Measurements from ENCODE around the gene EPHB3. TPM values are rescaled to one million over a fixed set of nuclear protein-coding genes. Genes with fewer than 3 reads are reported as not detected.

The EPHB3 gene
- total RNA-seq, 4 donors from 2014 or later, result 14.7 to 58.1 (median 33.1) TPM

DNA sequence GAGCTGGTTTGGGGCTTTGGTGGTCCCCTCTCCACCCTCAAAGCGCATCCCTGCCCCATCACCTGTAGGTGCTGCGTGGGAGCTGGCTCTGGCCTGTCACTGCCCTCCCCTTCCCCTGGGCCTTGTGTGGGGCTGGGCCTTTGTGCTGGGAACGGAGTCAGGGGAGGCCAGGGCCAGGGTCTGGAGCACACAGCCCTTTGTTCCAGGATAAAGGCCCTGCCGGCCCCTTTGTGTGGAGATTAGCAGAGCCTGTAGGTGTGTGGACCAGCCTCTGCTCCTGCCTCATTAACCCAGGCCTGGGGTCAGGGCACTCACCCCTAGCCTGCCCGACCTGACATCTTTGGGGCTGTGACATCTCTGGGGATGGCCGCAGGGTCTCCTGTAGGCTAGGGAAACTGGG, 8.9 kb downstream of the EPHB3 start:
- DNase-seq, result no peak
- Histone ChIP-seq H3K36me3 (peaks cover 0 to 43% (median 3%) of the 10 kb centered on the region in 3 donors), H3K27ac (no peak overlapping the region), H3K4me3 (no peak overlapping the region), H3K27me3 (peaks cover 0 to 16% (median 0%) of the 10 kb centered on the region in 4 donors), H3K4me1 (peaks cover 36 to 52% (median 46%) of the 10 kb centered on the region in 3 donors), H3K9me3 (no peaks in the 10 kb centered on the region)
- 60 to 92% methylated on average over 2 of the region's 6 CpGs for WGBS, 2 donors
- intact Hi-C loops (cut with DNase I), result no loop called here
- TF ChIP-seq CTCF (IDR thresholded peaks at IDR 0.05) (no peak), POLR2A (IDR thresholded peaks at IDR 0.05) (no peak)

DNA sequence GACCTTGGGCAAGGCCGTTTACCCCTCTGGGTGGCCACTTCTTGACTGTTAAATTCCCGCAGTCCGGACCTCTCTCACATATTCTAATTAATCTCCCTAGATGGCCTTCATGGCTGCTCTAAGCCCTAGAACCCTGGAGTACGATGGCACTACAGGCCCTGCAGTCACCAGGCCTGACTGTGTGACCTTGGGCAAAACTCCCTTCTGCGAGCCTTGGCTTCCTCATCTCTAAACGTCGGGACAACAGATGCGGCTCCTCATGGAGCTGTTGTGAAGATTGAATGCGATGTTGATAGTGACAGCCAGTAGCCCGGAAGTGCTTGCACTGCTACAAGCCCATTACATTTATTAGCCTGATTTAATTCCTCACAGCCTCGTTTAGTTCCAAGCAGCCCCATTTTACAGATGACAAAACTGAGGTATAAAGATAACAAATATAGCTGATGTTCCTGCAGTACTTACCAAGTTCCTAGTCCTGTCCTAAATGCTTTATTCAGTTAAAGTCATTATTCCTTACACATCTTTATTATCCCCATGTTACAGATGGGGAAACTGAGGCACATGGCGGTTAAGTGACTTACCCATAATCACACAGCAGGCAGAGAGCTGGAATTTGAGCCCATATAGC, 10.3 kb downstream of the EPHB3 start:
- no peak overlapping the region for H3K4me3 ChIP-seq
- H3K9me3 ChIP-seq, result no peaks in the 10 kb centered on the region
- H3K27ac ChIP-seq, result no peak overlapping the region
- TF ChIP-seq CTCF (IDR thresholded peaks at IDR 0.05), result no peak
- no peak for TF ChIP-seq POLR2A (IDR thresholded peaks at IDR 0.05)
- WGBS, 2 donors, result 79 to 83% methylated on average over 9 to 10 of the region's 12 CpGs
- DNase-seq, result no peak
- peaks cover 7 to 57% (median 10%) of the 10 kb centered on the region in 3 donors for H3K36me3 ChIP-seq
- peaks cover 24 to 39% (median 33%) of the 10 kb centered on the region in 3 donors for H3K4me1 ChIP-seq
- intact Hi-C loops (cut with DNase I), result no loop called here
- H3K27me3 ChIP-seq, result peaks cover 0 to 16% (median 0%) of the 10 kb centered on the region in 4 donors

GRCh38 chr3:184572633-184573270, 11.2 kb downstream of the EPHB3 start:
- no peaks in the 10 kb centered on the region for H3K9me3 ChIP-seq
- intact Hi-C loops (cut with DNase I), result no loop called here
- TF ChIP-seq CTCF (IDR thresholded peaks at IDR 0.05) (no peak), POLR2A (IDR thresholded peaks at IDR 0.05) (no peak)
- 85 to 92% methylated on average over 14 to 15 of the region's 33 CpGs for WGBS, 2 donors
- H3K27ac ChIP-seq, result no peak overlapping the region
- no peak for DNase-seq
- peaks cover 16 to 30% (median 24%) of the 10 kb centered on the region in 3 donors for H3K4me1 ChIP-seq
- peaks cover 7 to 65% (median 19%) of the 10 kb centered on the region in 3 donors for H3K36me3 ChIP-seq
- H3K27me3 ChIP-seq, result peaks cover 0 to 16% (median 0%) of the 10 kb centered on the region in 4 donors
- H3K4me3 ChIP-seq, result no peak overlapping the region

DNA sequence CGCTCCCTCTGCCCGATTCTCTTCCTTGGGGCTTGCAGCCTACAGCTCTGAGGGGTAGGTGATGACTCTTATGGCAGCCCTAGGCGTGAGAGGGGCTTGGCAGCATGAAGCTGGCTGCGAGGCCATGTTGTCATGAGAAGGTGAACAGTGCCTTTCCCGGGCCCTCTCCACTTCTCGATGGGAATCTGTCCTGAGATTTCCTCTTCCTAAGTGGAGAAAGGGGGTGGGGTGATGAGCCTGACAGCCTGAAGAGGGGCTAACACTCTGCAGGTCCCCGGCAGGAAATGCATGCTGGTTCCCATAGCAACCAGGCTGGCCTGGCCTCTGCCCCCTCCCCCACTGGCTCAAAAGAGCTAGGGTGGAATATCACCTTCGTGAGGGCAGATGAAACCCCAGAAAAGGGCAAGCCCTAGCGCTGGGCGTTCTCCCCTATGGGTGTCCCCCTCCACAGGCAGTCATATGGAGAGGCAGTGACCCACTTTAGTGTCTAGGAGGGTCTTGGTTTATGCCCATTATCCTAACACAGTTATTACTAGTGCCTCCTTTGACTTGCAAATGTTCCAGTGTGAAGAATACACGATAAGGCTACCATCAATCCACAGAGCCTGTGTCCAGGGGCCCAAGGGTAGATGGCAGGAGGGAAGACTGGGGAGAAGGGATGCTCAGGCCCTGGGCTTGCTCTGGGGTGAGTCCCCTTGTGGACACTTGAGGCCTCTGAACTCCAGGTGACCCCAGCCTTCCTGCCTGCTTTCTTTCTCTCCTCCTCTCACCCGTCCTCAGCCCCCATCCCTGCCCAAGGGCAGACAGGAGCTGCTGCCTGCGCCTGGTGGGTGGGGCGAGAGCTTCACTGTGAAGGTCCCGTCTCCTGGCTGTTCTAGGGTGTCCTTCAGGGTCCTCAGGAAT, 13.2 kb downstream of the EPHB3 start:
- 86 to 88% methylated on average over 5 to 14 of the region's 15 CpGs for WGBS, 2 donors
- no peak overlapping the region for H3K27ac ChIP-seq
- intact Hi-C loops (cut with DNase I), result no loop called here
- no peak for DNase-seq
- peaks cover 7 to 86% (median 29%) of the 10 kb centered on the region in 3 donors for H3K36me3 ChIP-seq
- H3K27me3 ChIP-seq, result peaks cover 0 to 7% (median 0%) of the 10 kb centered on the region in 4 donors
- H3K4me1 ChIP-seq, result peaks cover under 1 to 10% (median 4%) of the 10 kb centered on the region in 3 donors
- H3K9me3 ChIP-seq, result no peaks in the 10 kb centered on the region
- no peak overlapping the region for H3K4me3 ChIP-seq
- TF ChIP-seq CTCF (IDR thresholded peaks at IDR 0.05), result no peak
- no peak for TF ChIP-seq POLR2A (IDR thresholded peaks at IDR 0.05)
